NCI-H2107 (cell line): ENCODE measurements around the gene AP2A2.

Experiments used
- DNase-seq: peaks from one replicate; lab custom pipeline; 2025; lab: John Stamatoyannopoulos, UW

Gene AP2A2

DNA sequence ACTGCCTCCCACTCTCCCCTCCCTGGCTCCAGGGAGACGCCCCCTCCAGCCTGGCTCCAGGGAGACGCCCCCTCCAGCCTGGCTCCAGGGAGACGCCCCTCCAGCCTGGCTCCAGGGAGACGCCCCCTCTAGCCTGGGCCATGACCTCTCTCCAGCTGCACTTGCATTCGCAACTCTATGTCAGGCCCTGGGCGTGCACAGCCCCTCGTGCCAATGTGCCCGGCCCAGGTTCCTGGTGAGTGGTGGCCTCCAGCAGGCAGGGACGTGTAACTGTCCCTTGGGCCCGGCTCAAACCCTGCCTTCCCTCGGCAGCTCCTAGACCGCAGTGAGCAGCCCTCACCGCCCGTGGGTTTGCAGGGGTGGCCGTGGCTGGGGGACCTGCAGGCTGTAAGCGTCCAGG, 104.0 kb downstream of the AP2A2 start:
- no peak for DNase-seq

DNA sequence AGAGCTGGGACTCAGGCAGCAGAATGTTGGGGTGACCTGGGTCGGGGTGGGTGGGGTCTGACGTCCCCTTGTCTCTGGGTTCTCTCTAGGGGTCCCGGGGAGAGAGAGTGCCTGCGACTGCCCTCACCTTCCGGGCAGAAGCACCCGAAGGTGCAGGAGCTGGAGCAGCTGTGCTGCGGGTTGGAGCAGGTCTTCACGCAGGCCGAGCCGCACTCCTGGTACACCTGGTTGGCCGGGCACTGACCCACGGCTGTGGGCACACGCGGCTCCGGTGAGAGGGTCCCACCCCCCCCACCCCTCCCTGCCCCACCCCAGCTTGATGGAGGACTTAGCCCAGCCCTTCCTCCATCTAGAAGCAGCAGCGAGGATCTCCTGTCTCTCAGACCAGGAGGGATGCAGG, 104.4 kb downstream of the AP2A2 start:
- no peak for DNase-seq

DNA sequence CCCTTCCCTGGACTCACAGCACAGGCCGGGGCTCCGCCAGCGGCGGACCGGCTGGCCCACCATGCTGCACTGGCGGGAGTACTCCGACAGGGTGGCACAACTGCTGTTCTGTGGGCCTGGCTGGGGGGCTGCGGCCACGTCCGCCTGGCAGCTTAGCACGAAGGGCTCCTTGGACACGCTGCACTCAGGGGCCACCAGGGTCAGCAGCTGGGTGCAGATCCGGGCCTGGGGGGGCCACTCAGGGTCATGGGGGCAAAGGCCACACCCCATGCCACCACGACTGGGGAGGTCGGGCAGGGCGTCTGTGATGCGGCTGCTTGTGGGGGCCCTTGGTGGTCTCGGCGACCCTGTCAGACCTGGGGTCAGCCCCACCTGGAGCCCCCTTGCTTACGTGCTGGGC, 104.9 kb downstream of the AP2A2 start:
- DNase-seq: no peak

DNA sequence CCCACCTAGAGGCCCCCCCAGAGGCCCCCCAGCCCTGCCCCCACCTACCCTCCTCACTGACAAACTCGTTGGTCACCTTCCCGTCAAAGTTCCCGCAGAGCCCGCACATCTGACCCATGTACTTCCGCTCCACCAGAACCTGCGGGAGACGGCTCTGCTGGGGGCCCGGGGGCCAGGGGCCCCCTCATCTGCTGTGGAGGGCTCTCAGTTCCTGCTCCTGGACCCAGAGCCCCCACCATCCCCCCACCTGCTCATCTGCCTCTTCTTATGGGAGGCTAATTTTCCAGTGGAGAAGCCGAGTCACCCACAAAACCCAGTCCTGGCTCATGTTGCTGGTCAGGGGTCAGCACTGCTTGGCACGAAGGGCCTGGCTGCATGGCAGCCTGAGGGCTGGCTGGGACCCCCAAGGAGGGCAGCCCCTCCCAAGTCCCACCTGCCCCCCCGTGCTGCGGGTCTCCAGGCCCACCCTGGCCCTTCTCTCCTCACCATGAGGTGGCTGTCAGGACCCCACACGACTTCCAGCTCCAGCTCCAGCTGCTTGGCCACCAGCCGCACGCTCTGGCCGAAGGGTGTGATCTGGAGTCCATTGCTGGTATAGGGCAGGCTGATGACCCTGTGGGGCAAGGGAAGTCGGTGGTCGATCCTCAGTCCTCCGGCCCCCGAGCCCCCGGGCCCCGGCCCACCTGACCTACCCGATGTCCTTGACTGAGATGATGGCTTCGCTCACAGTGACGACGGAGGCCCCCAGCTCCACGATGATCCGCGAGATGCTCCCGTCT, 105.6 kb downstream of the AP2A2 start:
- DNase-seq: no peak

DNA sequence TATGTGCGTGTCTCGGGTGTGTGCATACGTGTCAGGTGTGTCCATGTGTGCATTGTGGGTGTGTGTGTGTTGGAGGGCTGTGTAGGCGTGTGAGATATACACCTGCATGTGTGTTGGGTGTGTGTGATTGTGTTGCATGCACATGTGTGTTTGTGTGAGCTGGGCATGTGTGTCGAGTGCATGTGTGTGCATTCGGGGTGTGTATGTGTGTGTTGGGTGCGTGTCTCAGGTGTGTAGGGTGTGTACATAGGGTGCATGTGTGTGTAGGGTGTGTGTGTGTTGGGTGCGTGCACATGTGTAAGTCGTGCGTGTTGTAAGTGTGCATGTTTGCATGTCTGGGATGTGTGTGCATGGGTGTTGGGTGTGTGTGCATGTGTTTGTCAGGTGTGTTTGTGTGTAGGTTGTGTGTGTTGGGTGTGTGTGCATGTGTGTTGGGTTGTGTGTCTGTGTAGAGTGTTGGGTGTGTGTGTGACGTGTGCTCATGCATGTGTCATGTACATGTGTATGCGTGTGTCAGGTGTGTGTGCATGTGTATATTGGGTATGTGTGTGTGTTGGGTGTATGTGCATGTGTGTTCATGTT, 106.7 kb downstream of the AP2A2 start:
- DNase-seq: no peak

DNA sequence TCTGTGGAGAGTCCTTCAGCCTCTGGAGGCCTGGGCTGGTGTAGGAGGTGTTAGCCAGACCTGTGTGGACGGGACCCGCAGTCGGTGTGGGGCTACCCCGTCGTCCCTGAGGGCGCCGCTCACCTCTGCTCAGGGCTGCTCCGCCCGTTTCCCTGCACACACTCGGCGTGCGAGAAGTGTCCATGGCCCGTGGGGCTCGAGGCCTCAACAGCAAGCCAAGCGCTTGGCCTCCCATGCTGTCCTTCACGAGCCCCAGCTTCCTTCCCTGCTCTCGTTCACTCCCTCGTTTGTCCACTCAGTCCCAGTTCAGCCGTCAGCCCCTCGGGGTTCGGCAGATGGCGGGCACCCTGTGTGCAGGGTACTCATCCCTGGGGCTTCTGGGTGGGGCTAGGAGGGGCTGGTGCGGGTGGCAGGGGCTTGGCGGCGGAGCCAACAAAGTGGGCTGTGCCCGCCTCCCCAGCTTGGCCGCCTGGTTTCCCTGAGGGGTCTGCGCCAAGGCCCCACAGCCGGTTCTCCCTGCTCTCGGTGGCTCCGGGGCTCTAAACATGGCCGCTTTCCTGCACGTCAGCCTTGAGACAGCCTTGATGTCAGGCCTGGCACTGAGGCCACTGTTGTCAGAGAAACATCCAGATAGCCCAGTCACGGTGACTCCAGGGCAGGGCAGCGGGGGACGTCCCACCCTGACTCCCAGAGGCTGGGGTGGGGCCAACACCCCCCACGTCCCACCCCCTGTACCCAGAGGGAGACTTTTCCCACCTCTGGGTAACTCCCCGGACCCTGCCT, 107.5 kb downstream of the AP2A2 start:
- DNase-seq: no peak

DNA sequence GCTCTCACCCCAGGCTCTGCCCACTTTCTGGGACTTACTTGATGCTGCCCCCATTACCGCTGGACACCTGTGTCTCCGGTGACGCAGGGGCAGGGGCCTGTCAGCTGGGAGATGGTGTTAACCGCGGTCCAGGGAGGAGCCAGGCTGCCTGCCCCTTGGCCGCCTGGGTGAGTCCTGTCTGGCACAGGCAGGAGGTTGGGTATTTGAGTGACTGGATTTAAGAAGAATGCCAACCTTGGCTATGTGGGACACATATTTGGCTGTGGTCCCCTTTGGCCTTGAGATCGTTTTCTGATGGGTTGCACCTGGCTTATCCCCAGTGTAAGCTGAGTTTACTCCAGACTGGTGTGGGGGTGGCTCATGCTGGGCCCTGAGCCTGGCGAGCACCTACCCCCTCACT, 108.3 kb downstream of the AP2A2 start:
- DNase-seq: no peak

DNA sequence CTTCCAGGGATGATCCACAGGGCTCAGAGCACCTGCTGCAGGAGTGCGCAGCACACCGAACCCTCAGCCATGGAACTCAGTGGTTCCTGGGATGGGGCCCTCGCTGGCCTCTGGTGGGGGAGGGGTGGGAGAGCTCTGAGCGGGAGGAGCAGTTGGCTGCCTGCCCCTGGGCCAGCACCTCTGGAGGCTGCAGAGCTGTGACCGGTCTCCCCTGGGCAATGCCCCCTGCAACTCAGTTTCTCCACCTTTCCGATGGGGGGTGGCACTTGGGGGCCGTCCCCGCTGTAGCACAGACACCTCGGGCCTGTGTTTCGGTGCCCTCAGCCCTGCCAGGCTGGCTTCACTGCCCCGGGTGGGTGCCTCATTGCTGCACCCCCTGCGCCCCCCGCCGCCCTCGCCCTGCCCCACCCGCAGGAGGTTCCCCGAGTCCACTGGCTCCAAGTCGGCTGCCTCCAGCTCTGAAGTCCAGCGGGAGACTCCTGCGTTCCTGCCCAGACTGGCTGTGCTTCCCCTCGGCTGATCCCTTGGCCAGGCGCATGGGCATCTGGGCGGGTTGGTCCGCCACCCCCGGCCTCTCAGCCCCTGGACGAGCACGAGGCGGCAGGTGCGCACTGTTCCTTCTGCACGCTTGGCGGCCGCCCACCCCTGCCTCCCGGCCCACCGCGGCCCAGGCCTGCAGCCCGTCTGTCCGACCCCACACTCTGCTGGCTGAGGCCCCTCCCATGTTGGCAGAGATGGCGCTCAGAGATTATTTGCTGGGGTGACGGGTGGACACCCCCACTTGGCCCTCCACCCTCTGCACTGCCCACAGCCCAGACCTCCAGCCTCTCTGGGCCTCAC, 109.0 kb downstream of the AP2A2 start:
- DNase-seq: no peak

DNA sequence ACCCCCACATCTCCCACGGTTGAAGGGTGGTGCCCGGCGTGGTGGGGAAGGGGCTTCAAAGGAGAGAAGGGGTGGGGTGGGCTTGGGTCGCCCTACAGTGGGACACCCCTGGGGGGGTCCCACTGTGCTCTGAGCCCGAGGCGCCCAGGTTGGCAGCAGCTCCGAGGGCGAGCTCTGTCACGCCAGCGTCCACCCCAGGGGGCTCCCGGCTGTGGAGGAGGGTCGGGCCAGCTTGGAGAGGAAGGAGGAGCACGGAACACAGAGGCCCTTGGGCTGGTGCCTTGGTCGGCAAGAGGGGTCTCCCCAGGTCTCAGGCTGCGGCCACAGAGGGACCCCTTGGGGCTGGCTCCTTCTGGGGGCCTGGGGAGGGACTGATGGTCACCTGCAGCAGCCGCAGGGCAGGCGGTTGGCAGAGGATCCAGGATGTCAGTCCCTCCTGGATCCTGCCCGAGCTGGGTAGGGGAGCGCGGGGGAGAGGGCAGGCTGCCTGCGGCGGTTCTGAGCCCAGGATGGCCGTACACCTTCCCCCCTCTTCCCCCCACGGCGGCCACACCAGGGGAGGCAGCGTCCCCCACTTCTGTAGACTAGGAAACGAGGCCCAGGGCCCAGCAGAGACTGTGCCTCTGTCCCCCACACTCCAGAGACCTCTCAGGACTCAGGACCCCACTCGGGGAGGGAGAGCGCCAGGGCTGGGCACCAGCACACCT, 110.1 kb downstream of the AP2A2 start:
- no peak for DNase-seq

DNA sequence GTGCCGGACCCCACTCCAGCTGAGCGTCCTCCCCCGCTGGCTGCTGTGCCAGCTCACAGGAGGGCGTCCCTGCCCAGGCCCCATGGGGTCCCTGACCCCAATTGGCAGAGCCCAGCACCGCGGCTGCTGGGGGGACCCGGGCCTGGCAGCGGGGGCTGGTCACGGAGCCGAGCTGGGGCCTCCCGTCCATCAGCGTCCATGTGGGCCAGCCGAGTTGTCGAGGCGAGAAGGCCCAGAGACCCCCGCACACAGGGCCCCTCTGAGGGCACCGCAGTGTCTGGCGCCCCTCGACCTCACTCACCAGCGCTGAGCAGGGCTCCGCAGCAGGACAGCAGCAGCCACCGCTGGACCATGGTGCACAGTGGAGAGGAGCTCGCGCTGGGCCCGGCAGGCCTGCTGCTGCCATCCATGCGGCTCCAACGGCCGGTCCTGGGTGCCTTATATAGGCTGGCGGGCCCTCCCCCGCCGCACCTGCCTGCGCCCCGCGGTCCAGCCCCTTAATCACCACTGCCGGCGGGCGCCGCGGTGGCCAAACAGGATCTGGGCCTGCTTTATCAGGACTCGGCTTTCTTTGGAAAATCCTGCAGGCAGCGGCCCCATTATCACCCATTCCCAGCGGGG, 110.7 kb downstream of the AP2A2 start, which contains the start of gene MUC6:
TSS of gene MUC6 (minus strand) at position 416 of the 621 bp plus-strand sequence. CDS start at position 353, 63 bp downstream.
- no peak for DNase-seq

DNA sequence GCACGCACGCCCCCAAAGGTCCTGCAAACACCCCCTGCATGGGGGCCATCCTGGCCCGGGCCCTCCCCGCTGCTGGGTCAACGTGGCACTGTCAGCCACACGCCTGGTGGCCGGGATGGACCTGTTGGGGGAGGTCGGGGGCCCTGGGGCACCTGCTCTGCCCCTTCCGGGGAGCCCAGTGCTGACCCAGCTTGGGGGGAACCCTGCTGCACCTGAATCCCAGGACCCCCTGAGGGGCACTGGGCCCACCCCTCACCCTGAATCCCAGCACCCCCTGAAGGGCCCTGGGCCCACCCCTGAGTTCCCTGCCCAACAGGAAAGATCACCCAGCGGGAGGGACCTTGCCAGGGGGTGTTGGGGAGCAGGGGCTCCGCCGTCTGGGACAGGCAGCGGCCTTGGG, 111.3 kb downstream of the AP2A2 start:
- DNase-seq: no peak

DNA sequence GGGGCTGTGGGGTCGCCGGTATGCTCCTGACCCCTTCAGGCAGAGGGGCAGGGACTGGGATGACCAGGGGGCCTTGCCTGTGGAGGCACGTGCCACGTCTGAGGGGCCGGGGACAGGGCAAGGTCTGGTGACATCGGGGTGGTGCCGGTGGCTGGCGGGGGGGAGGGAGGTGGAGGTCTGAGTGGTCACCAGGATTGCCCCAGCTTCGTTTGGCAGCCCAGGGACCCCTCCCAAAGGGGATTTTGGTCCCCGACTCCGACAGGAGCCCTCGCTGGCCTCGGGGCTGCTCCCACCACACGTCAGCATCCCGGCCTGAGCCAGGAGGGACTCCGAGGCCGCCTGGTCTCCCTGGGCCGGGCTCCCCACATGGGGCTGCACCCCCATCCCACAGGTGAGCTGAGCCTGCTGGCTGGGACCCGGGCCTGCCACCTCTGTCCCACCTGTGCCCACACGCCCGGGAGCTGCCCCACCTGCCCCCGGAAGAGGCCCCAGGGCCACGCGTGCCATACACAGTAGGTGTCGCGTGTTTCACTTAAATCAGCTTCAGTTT, 111.9 kb downstream of the AP2A2 start:
- DNase-seq: no peak

DNA sequence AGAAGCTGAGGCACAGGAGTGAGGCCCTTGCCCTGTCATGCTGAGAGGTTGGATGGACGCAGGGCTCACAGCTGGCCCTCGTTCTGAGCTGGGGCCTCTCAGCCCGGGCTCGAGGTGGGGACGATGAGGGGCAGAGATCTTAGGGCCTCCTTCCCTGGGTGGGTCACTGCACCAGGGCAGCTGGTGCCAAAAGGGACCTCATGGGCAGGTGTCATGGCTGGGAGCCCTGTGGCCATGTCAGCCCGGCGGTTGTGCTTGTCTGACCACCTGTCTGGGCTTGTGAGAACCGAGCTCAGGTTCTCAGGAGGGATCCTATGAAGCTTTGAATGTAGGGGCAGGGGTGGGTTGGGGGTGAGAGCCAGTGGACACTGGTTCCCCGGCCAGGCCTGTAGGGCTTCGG, 112.7 kb downstream of the AP2A2 start:
- no peak for DNase-seq

DNA sequence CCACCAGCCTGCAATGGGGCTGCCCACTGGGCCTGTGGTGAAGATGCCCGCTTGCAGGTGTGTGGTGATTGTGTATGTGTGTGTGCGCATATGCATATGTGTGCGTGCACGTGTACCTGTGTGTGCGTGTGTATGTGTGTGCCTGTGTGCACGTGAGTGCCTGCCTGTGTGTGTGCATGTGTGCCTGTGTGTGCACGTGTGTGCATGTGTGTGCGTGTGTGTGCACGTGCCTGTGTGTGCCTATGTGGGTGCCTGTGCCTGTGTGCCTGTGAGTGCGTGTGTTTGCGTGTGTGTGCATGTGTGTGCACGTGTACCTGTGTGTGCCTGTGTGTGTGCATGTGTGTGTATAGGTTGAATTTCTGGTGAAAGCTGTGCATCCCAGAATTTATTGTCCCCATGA, 113.3 kb downstream of the AP2A2 start:
- DNase-seq: no peak

DNA sequence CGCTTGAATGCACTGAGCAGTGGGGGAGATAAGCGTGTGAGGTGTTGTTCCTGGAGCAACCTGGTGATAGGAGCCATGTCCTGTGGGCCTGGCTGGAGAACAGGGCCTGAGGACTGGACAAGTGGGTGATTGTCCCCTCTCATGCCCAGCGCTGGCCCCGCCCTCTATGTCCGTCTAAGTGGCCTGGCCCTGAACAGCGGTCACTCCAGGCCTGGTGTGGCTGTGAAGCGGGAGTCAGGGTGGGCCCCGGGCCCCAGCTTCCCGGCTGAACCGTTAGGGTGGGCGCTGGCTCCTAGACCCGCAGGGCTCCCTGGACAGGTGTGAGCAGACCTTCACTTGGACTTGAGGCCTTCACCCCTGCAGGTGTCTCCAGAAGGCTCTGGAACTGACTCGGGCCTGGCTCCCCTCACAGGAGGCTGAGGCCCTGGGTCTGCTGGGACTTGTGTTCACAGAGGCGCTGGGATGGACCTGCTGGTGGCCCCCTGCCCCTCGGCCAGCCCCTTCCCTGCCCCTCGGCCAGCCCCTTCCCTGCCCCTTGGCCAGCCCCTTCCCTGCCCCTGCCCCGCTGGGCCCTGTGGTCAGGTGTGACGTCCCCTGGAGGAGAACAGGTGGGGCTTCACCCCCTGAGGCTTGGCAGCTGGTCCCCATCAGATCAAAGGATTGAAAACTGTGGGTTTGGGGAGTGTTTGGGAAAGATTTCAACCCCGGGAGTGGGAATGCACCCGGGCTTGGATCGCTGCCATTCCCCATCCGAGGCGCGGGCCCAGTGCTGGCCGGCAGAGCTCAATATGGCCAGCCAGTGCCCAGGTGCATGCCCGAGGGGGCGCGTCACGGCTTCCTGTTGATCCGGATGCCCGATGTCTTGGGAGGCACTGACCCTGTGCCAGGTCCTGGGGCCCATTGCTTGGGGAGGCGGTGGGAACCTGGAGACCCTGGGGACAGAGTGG, 114.1 kb downstream of the AP2A2 start:
- no peak for DNase-seq

DNA sequence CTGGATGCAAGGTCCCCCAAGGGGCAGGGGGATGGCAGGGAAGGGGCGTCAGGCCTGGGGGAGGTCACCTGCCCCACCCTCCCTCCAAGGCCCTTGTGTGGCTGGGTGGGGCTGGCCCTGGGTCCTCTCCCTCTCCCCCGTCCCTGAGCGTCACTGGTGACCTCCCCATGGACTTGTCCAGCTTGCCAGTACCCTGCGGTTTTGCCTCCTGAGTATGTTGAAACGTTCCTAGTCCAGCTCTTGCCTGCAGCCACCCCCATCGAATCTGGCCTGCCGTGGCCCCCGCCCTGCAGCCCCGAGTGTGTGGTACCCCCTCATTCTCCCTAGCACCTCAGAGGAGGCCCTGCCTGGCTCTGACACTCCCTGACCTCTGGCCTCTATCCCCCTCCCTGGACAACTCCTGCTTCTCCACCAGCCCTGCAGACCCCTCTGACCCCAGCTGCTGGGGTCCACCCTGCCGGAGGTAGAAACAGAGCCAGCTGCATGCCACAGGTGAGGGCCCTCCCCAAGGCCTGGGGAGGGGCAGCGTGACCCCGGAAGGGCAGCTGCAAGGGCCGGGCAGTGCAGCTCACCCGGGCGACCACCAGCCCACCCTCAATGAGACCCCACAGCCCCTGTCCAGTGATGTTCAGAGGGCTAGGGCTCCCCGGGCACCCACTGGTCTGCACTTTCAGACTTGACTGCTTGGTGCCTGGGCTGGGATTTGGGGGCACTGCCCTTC, 114.9 kb downstream of the AP2A2 start:
- no peak for DNase-seq

DNA sequence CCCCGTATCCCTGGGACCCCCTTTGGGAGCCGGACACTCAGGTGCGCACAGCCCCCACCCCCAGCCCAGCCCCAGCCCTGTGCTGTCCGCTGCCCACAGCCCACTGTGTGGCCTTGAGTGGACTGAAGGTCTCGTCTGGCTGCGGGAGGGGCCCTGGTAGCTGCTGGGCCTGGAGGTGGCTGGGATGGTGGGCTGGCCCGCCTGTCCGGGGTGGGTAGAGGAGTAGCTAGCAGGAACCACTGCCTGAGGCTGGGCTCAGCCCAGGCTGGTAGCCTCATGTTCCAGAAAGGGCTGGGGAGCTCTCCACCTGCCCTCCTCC, 115.4 kb downstream of the AP2A2 start:
- no peak for DNase-seq

DNA sequence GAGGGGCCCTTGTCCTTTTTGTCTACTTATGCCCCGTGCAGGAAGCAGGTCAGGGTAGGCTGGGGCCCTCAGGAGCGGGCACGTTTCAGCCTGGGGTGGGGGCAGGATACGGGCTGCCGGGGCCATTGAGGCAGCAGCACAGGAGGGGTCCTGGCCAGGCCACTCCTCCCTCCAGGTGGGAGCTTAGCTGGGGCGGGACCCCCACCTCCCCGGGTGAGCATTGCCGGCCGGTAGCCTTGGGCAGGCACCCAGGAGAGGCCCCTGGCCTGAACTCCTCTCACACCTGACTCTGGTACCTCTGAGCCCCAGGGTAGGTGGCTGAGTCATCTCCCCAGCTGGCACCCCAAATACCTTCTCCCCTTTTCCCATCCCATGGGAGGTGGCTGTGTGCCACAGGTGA, 115.8 kb downstream of the AP2A2 start:
- no peak for DNase-seq
